GM12891 (cell line): Measurements from ENCODE around the gene ELAVL2.

Experiments
- POLR2A ChIP-seq: IDR thresholded peaks from 2 replicates; pipeline ENCODE4 v1.6.1; 2011; ENCODE audit warnings: low read depth, low read length, control low read depth
- POLR2AphosphoS5 ChIP-seq: IDR thresholded peaks from 2 replicates; pipeline ENCODE4 v1.6.1; 2011; ENCODE audit warnings: low read depth, low read length, control low read depth
- SPI1 ChIP-seq: IDR thresholded peaks from 2 replicates; pipeline ENCODE4 v1.6.1; 2011; ENCODE audit warnings: low read depth, low read length, control low read depth
- TAF1 ChIP-seq: IDR thresholded peaks from 2 replicates; pipeline ENCODE4 v1.6.1; 2011; ENCODE audit warnings: low read depth, low read length, control low read depth

GRCh38 chr9:23677446-23677845 lies 148.6 kb downstream of the ELAVL2 start:
- TF ChIP-seq POLR2A (no peak), SPI1 (no peak), POLR2AphosphoS5 (no peak), TAF1 (no peak)
